IMR-90 (cell line): ENCODE results near the gene GALNT14. TPM values are rescaled to one million over a fixed set of nuclear protein-coding genes. Genes with fewer than 3 reads are reported as not detected.

ENCODE experiments used
- ATAC-seq: fragments of 200-7000 bp; cut with Tn5 transposase; 2 replicates; pipeline ENCODE4 v1.9.1; 2020; ENCODE audit warnings: low read depth, mild to moderate bottlenecking, moderate library complexity
- BruUV-seq: library from RNA; stranded (reverse); fragments of 400-500 nt; replicated peaks from 2 replicates; lab custom pipeline; 2021; lab: Mats Ljungman, UMichigan
- CTCF ChIA-PET: fragments of 300-600 bp; formaldehyde crosslinking; extraction: SDS; loops from one replicate; lab custom pipeline; 2021; ENCODE audit warnings: antibody characterized with exemption; lab: Yijun Ruan, JAX
- POLR2A ChIA-PET: fragments of 300-600 bp; sonication (Branson Sonifier 250); formaldehyde crosslinking; loops from one replicate; lab custom pipeline; 2022; ENCODE audit warnings: antibody characterized with exemption; ENCODE audit not compliant: unreplicated experiment; lab: Charles Lee
- DNase-seq: peaks from one replicate; pipeline ENCODE4 v3.0.0; 2013
- H2AFZ ChIP-seq: replicated peaks from 2 replicates; pipeline ENCODE3; 2013; ENCODE audit warnings: low read length, mild to moderate bottlenecking; ENCODE audit not compliant: poor library complexity
- H2AK5ac ChIP-seq: 2 replicates; pipeline ENCODE4 v1.6.1; 2013; ENCODE audit warnings: low read depth, low read length, inconsistent platforms
- H2AK9ac ChIP-seq: replicated peaks from 2 replicates; pipeline ENCODE3; 2013; ENCODE audit warnings: mild to moderate bottlenecking, low read depth, low read length, moderate library complexity; ENCODE audit not compliant: poor library complexity
- H2BK120ac ChIP-seq: 2 replicates; pipeline ENCODE4 v1.6.1; 2013; ENCODE audit warnings: low read depth, low read length, inconsistent platforms
- H2BK15ac ChIP-seq: 3 replicates; pipeline ENCODE4 v1.6.1; 2013; ENCODE audit warnings: low read depth, low read length, inconsistent platforms
- H2BK20ac ChIP-seq: 2 replicates; pipeline ENCODE4 v1.6.1; 2013; ENCODE audit warnings: low read depth, mild to moderate bottlenecking, inconsistent platforms, low read length, moderate library complexity
- H2BK5ac ChIP-seq: 2 replicates; pipeline ENCODE4 v1.6.1; 2013; ENCODE audit warnings: mild to moderate bottlenecking, low read depth, low read length, inconsistent platforms; ENCODE audit not compliant: poor library complexity, severe bottlenecking
- H3K14ac ChIP-seq: replicated peaks from 2 replicates; pipeline ENCODE4 v1.6.1; 2013; ENCODE audit warnings: low read depth, low read length, inconsistent platforms
- H3K18ac ChIP-seq: 2 replicates; pipeline ENCODE4 v1.6.1; 2013; ENCODE audit warnings: low read depth, low read length, control low read depth
- H3K23ac ChIP-seq: 2 replicates; pipeline ENCODE4 v1.6.1; 2013; ENCODE audit warnings: low read depth, low read length, inconsistent platforms
- H3K27ac ChIP-seq: 2 replicates; pipeline ENCODE4 v1.5.1; 2013; ENCODE audit warnings: mild to moderate bottlenecking, control low read depth, low read length; ENCODE audit not compliant: insufficient read depth
- H3K27me3 ChIP-seq: 2 replicates; pipeline ENCODE4 v1.6.1; 2013; ENCODE audit warnings: low read length; ENCODE audit not compliant: control insufficient read depth, insufficient read depth
- H3K36me3 ChIP-seq: 2 replicates; pipeline ENCODE4 v1.6.1; 2013; ENCODE audit warnings: low read length, mixed read lengths; ENCODE audit not compliant: control insufficient read depth, insufficient read depth
- H3K4ac ChIP-seq: 2 replicates; pipeline ENCODE4 v1.6.1; 2013; ENCODE audit warnings: low read depth, low read length, inconsistent platforms
- H3K4me1 ChIP-seq: 2 replicates; pipeline ENCODE4 v1.6.1; 2013; ENCODE audit warnings: low read length, mixed read lengths; ENCODE audit not compliant: control insufficient read depth, insufficient read depth
- H3K4me2 ChIP-seq: 2 replicates; pipeline ENCODE4 v1.6.1; 2013; ENCODE audit warnings: low read depth, mild to moderate bottlenecking, control low read depth, low read length, moderate library complexity
- H3K4me3 ChIP-seq: 2 replicates; pipeline ENCODE4 v1.5.1; 2013; ENCODE audit warnings: low read depth, mild to moderate bottlenecking, control low read depth, low read length, moderate library complexity; ENCODE audit not compliant: insufficient read depth
- H3K56ac ChIP-seq: 2 replicates; pipeline ENCODE4 v1.6.1; 2013; ENCODE audit warnings: low read length, inconsistent platforms; ENCODE audit not compliant: insufficient read depth; ENCODE audit errors: extremely low read depth
- H3K79me1 ChIP-seq, 2 experiments: 2 replicates each; pipeline ENCODE4 v1.6.1; 2013; ENCODE audit warnings: low read length in 2 of 2, inconsistent platforms in 1 of 2, low read depth in 1 of 2
- H3K9ac ChIP-seq: 2 replicates; pipeline ENCODE4 v1.6.1; 2013; ENCODE audit warnings: low read depth, low read length, control low read depth
- H3K9me1 ChIP-seq: 2 replicates; pipeline ENCODE4 v1.6.1; 2013; ENCODE audit warnings: low read length, inconsistent platforms; ENCODE audit not compliant: insufficient read depth
- H3K9me3 ChIP-seq: 2 replicates; pipeline ENCODE4 v1.6.1; 2013; ENCODE audit warnings: low read length; ENCODE audit not compliant: control insufficient read depth, insufficient read depth
- H4K20me1 ChIP-seq: 2 replicates; pipeline ENCODE4 v1.6.1; 2013; ENCODE audit warnings: low read length, inconsistent platforms; ENCODE audit not compliant: insufficient read depth
- H4K5ac ChIP-seq: 2 replicates; pipeline ENCODE4 v1.6.1; 2013; ENCODE audit warnings: mild to moderate bottlenecking, low read depth, low read length, control low read depth
- H4K8ac ChIP-seq, 2 experiments: 2 replicates each; pipeline ENCODE4 v1.6.1; 2013; ENCODE audit warnings: low read depth in 2 of 2, low read length in 2 of 2, control low read depth in 1 of 2, inconsistent platforms in 1 of 2
- H4K91ac ChIP-seq: 2 replicates; pipeline ENCODE4 v1.6.1; 2013; ENCODE audit warnings: low read depth, low read length, inconsistent platforms; ENCODE audit not compliant: insufficient read depth
- BHLHE40 ChIP-seq: fragments of 150-350 bp; IDR thresholded peaks from 2 replicates; pipeline ENCODE4 v1.6.1; 2016; ENCODE audit warnings: mild to moderate bottlenecking, low read depth, low read length
- CTCF ChIP-seq: conservative IDR thresholded peaks from 2 replicates; pipeline ENCODE4 v1.5.1; 2012; ENCODE audit warnings: mild to moderate bottlenecking, low read depth, low read length, improper control_type of control experiment
- RFX5 ChIP-seq: IDR thresholded peaks from 2 replicates; pipeline ENCODE4 v1.8.0; 2012; ENCODE audit warnings: low read depth, mild to moderate bottlenecking, low read length, moderate library complexity
- WGBS, 2 experiments: methylation state at CpG; one replicate each; pipeline versions ENCODE4 v1.1.5 to v1.1.7; 2013; ENCODE audit warnings: missing lambda C conversion rate in 2 of 2; ENCODE audit not compliant: insufficient read length in 1 of 2; ENCODE audit errors: extremely low coverage in 2 of 2; 5-methylcytosine and 5-hydroxymethylcytosine counted together
- dilution Hi-C: fragments of 300-500 bp; cut with HindIII; formaldehyde crosslinking; loops from one replicate; pipeline ENCODE4 v1.14.3; 2018; ENCODE audit warnings: low sequenced_read_pairs; ENCODE audit not compliant: unreplicated experiment
- in situ Hi-C: fragments of 300-500 bp; cut with MboI; formaldehyde crosslinking; loops from 3 replicates; pipeline ENCODE4 v1.14.3; 2019; ENCODE audit warnings: low sequenced_read_pairs, inconsistent platforms, mixed read lengths
- intact Hi-C: fragments of 100-400 bp; cut with micrococcal nuclease; formaldehyde crosslinking; loops from 2 replicates; pipeline ENCODE4 v1.10.0; 2022
- polyA plus RNA-seq, 3 experiments: library from polyadenylated mRNA; depleted of rRNA; stranded (reverse); fragments of >200 nt; gene quantifications; 2 replicates each; pipeline ENCODE4 v1.2.3, GENCODE V29; 2012; ENCODE audit warnings: low replicate concordance in 1 of 3
- total RNA-seq: library from RNA; depleted of rRNA; stranded (reverse); fragments of >200 nt; gene quantifications from 2 replicates; pipeline ENCODE4 v1.2.3, GENCODE V29; 2012

The GALNT14 gene
- total and polyA plus RNA-seq, 2 of the 4 experiments (the other 2 are of a cell fraction) = 0.15 to 0.18 TPM

- ATAC-seq (no peak), DNase-seq (no peak)
- no peak overlapping the region for H2BK120ac ChIP-seq
- no peak overlapping the region for H2AK9ac ChIP-seq
- H3K14ac ChIP-seq = no peak overlapping the region
- intact Hi-C loops = no loop called here
- no peak overlapping the region for H2BK20ac ChIP-seq
- no peaks in the 10 kb centered on the region for H3K9me3 ChIP-seq
- ChIA-PET POLR2A (no interaction called here), CTCF (no interaction called here)
- no peaks in the 10 kb centered on the region for H3K27me3 ChIP-seq
- TF ChIP-seq RFX5 (no peak), BHLHE40 (no peak), CTCF (no peak)
- H4K91ac ChIP-seq = no peak overlapping the region
- no peak overlapping the region for H4K5ac ChIP-seq
- no peaks in the 10 kb centered on the region for H3K79me1 ChIP-seq
- no peak overlapping the region for H2AFZ ChIP-seq
- H3K4me2 ChIP-seq = no peak overlapping the region
- no peaks in the 10 kb centered on the region for H3K36me3 ChIP-seq
- 42% methylated on average over 6 of the region's 7 CpGs; no CpG with 5 or more reads in 1 of the 2 experiments for WGBS, 2 experiments
- no peak overlapping the region for H4K8ac ChIP-seq
- dilution Hi-C loops = no loop called here
- no peak overlapping the region for H2BK15ac ChIP-seq
- no peak overlapping the region for H3K18ac ChIP-seq
- no peaks in the 10 kb centered on the region for H4K20me1 ChIP-seq
- H2AK5ac ChIP-seq = no peak overlapping the region
- no peak overlapping the region for H3K56ac ChIP-seq
- H3K4me3 ChIP-seq = no peak overlapping the region
- in situ Hi-C loops = no loop called here
- no peak overlapping the region for H2BK5ac ChIP-seq
- H3K4ac ChIP-seq = no peak overlapping the region
- no peak overlapping the region for H3K27ac ChIP-seq
- no peak overlapping the region for H3K23ac ChIP-seq
- BruUV-seq = no TSS peak
- no peak overlapping the region for H3K9ac ChIP-seq
- no peaks in the 10 kb centered on the region for H3K9me1 ChIP-seq
- H3K4me1 ChIP-seq = no peaks in the 10 kb centered on the region
These were observed 210.7 kb downstream of the GALNT14 start for GRCh38 chr2:30927465-30928075.
